Fibroblast of the conjunctiva (primary cell): ENCODE measurements around the gene VAV2.

Source experiments
- DNase-seq: peaks from one replicate; pipeline ENCODE4 v3.0.0-alpha.2; 2010; ENCODE audit warnings: low read depth

Gene VAV2, protein sequence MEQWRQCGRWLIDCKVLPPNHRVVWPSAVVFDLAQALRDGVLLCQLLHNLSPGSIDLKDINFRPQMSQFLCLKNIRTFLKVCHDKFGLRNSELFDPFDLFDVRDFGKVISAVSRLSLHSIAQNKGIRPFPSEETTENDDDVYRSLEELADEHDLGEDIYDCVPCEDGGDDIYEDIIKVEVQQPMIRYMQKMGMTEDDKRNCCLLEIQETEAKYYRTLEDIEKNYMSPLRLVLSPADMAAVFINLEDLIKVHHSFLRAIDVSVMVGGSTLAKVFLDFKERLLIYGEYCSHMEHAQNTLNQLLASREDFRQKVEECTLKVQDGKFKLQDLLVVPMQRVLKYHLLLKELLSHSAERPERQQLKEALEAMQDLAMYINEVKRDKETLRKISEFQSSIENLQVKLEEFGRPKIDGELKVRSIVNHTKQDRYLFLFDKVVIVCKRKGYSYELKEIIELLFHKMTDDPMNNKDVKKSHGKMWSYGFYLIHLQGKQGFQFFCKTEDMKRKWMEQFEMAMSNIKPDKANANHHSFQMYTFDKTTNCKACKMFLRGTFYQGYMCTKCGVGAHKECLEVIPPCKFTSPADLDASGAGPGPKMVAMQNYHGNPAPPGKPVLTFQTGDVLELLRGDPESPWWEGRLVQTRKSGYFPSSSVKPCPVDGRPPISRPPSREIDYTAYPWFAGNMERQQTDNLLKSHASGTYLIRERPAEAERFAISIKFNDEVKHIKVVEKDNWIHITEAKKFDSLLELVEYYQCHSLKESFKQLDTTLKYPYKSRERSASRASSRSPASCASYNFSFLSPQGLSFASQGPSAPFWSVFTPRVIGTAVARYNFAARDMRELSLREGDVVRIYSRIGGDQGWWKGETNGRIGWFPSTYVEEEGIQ

DNA sequence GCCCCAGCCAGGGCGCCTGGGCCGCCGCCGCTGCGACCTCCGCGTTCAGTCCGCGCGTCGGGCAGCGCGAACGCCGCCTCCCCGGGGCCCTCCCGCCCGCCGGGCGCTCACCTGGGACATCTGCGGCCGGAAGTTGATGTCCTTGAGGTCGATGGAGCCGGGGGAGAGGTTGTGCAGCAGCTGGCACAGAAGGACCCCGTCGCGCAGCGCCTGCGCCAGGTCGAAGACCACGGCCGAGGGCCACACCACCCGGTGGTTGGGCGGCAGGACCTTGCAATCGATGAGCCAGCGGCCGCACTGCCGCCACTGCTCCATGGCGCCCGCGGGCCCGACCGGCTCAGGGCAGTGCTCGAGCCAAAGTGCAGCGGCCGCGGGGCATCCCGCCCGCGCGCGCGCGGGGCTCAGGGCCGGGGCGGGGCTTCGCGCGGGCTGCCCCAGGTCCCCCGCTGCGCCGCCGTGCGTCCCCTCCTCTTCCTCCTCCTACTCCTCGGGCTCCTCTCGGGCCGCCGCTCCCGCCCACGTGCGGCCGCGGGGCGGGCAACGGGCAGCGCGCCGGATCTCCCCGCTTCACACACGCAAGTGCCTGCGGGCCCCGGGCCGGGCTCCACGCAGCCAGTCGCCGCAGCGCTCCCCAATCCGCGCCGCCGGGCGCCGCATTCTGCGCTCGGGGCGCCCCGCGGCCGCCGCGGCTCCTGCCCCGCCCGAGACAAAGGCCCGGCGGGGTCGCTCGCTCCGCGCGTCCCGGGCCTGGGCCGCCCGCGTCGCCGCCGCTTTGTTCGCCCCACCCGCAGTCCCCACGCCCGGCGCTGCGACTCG, at the start of gene VAV2:
Gene VAV2 (minus strand): TSS at position 361 of the 816 bp plus-strand sequence. CDS start 46 bp downstream, at position 315.
- DNase-seq = peak; percentile 13

DNA sequence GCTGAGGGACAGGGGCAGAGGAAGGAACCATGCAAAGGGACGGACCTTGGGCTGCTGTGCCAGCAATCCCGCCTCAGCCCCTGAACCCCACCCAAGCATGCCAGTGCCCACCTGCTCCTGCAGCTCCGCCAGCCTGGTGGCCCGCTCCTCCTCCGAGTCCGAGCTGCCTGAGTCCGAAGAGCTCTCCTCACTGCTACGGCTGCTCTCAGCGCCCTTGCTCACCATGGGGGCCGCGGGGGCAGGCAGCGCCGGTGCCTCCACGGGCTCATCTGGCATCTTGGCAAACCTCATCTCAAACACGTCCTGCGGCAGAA, 49.5 kb upstream of the VAV2 start:
- no peak for DNase-seq

DNA sequence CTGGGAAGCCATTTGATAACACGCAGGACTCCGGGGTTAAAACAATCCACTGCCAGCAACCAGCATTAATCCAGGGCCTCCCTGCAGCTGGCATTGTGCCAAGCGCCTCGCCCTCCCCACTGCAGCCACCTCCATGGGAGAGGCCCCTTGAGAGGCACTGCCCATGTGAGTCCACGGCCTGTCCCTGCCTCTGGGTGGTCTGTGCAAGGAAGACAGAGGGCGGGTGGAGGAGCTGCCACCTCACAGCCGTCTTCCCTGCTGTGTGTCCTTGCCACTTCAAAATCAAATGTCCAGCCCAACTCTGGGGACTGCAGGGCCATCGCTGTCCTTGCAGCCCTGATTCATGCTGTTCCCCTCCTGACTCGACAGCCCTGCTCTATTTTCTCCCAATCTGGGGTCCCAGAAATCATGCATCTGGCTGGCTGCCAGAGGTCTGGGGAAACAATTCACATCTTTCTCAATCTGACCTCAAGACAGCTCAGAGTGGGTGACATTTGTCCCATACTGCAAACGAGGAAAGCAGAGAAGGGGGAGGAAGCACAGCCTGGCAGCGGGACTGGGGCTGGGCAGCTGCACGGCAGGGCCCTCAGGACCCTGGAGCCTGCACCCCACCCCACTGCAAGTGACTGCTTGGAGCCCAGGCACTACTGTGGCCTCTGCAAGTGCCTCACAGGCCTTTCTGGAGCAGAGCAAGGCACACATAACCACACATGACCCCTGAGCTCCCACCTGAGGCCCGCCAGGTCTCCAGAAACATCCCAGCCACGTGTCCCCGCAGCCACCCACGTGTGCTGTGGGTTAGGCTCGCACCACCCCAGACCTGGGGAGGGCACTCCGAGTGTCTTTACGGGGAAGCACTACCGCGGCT, 48.9 kb upstream of the VAV2 start:
- DNase-seq = no peak

DNA sequence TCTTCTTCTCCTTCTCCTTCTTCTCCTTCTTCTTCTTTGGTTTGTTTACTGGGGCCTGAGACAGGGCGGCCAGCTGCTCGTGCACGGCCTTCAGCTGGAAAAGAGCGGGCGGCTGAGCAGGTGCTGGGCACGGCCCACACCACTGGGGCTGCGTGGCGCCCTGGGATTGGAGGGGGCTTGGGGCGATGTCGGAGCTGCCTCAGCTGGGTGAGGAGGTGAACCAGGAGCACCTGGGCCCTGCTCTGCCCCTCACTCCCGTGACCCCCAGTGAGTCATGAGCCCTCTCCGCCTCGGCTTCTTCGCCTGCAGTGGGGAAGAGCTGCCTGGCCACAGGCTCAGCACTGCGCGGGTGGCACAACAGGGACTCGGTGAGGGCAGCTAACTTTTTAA, 48.0 kb upstream of the VAV2 start:
- no peak for DNase-seq

DNA sequence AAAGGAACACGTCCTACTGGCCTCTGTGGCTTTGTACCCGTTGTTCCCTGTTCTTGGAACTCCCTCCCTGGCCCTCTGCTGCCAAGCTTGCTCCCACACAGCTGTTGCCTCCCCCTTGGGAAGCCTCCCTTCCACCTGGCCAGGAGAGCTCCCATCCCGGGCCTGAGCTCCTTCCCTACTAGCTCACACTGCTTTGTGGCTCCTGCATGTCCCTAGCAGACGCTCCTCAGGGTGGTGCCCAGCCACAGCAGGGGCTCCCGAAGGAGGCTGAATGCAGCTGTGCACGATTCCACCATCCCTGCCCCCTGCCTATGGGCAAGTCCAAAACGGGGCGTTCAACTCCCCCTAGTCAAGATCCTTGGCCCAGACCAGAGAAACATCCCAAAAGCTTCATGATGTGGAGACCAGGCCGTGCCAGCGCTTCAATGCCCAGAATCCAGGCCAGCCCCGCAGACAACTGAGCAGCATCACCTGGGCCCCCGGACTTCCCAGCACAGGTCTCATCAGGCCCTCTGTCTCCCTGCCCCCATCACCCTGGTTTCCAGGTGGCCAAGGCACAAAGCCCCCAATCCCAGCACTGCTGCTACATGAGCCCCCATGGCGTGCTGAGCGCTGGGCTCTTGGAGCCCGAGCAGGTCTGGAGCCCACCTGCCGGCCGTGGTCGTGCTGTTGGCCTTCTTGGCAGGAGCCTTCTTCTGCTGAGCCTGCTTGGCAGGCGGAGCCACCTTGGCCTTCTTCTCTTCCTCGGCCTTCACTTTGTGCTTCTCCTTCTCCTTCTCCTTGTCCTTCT, 47.5 kb upstream of the VAV2 start:
- DNase-seq = no peak

DNA sequence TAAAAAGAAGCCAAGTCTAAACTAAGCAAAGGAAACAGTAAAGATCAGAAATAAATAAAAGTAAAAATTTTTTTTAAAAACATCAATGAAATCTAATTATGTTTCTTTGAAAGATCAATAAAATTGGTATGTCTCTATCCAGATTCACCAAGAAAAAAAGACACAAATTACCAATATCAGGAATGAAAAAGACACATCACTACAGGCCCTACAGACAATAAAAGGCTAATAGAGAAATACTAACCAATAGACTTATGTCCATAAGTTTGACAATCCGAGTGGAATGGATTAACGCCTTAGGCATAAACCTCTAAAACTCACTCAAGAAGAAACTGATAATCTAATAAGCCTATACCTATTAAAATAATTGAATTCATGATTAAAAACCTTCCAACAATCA, 45.5 kb upstream of the VAV2 start:
- DNase-seq = no peak

DNA sequence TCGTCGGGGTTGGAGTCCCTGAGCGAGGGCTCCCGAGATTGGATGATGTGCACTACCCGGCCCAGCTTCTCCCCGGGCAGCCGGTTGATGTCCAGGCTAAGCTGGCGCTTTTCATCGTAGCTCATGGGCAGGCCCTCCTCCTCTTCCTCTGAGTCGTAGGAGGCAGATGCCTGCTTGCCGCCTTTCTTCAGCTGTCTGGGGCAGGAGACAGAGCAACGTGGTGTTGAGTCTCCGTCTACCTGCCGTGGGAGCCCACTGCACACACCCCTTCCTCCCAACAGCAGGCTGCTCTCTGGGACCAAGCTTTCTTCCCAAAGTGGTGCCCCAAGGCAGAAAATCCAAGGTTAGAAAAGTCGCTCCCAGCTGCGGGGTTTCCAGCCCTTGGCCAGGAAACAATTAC, 44.0 kb upstream of the VAV2 start:
- DNase-seq = no peak

DNA sequence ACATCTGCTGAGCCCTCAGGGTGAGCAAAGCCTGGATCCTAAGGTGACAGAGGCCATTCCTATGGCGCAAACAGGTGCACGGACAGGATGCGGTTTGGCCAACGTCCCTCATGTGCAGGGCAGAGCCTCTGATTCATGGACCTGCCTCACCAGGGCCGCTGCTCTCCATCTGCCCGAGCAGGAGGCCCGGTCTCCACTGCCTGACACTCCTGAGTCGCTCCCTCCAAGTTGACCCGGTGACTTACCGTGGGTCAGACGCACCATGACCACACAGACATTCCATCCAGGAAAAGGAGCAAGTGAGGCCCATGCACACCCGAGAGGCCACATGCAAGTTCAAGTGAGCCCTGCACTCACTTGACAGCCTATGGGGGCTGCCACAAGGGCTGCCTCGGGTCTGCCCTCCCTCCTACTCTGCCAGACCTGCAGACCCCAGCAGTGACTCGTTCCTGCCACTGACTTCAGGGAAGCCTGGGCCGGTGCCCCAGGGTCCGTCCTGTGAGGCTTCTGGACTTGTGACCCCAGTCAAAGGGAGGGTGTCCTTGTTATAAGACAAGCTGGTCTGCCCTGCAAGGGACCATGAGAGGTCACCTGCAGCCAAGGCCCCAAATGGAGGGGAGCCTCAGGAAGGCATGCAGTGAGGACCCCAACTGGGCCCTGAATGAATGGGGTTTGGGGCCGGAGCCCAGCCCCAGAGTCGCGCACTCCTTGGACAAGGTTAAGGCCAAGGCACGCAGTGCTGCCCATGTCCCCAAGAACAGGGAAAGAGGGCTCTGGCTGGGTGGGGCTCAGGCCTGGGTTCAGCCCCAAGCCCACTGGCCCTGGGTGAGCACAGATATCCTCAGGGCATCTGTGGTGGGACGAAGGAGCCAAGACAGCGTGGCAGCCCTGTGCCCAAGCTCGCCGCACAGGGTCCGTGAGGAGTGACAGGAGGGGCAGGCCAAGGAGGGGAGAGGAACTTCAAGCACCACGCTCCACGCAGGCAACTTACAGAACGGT, 43.2 kb upstream of the VAV2 start:
- DNase-seq = no peak

DNA sequence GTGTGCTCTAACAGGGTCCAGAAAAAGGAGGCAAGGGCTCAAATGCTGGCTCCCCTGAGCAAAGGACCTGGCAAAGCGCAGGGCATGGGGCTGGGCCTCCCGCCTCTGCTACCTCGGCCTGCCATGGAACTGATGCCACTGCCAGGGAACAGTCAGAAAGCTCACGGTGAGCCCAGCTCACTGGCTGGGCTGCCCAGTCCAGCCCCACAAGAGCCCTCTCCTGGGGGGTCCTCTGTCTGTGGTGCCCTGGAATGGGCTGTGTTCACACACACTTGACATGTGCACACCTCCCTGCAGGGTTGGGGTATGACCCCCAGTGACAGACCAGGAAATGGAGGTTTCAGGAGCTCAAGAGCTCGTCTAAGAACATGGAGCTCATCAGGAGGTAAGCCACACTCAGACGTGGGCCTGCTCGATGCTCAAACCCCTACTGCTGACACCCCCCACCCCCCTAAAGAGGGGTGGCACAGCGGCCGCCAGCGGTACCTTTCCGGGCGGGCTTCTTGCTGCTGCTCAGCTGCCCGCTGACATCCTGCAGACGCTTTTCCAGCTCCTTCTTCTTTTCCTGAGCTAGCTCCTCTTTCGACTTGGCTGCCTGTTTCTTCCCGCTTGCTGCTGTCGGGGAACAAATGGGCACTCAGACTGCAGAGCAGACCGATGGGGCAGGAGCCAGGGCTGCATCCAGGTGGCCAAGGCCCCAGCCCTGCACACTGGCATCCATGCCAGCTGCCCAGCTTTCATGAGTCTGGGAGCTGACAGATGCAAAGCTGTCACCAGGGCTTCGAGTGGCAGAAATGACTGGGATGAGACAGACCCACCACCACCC, 42.3 kb upstream of the VAV2 start:
- DNase-seq = no peak

DNA sequence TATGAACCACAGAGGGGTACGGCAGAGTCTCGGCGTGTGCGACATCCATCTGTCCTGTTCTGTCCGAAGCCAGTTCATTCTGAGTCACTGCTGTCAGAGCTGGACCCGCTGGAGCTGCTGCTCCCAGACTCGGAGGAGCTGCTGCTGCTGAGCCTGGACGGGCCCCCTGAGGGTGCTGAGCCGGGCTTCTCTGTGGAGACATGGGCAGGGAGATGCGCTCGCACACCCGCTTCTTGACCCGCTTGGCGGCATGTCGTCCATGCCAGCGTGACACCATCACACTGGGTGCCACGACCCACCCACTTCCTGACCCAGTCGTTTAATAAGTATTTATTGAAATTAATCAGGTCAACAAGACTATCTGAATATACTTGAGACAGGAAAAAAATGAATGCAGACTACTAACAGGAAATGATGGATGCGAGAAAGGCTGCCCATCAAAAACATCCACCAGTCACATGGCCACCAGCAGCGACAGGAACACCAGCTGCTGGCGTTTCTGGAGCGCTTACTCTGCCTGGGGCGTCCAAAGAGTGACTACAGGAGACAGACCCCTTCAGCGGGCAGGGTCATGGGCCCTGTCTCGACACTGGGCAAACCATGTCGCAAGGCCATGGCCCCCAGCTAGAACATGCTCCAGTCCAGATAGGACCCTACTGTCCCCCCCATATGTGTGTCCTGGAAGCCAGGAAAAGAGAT, 41.5 kb upstream of the VAV2 start:
- no peak for DNase-seq

DNA sequence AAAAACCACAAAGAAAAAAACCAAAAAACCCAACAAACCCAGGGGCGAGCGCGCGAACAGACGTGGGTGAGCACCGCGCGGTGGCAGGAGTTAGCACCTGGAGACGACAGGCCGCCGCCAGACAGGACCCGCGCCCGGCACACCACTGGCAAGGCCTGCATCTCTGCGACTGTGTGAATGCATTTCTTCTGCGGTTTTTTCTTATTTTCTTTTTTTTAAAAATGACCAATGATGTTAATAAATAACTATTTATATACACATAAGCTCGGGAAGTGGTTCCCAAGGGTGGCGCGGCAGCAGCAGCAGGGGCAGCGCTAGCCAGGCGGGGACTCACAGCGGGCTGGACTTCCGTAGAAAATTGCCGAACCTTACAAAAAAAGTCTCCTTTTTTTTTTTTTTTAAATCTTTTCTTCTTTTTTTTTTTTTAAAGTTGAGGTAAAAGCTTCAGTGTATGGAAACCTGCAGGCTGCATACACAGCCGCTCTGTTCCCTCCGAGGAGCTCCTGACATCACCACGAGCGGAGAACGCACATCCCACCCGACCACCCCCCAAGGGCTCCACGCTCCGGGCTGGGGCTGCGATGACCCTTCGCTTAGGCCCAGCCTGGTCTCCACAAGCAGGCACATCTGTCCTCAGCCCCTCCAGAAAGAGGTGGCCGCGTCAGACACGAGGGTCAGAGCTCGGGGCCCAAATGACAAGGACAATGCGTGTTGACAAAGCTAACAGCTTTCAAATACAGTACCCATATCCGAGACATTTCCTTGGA, 40.5 kb upstream of the VAV2 start:
- no peak for DNase-seq

DNA sequence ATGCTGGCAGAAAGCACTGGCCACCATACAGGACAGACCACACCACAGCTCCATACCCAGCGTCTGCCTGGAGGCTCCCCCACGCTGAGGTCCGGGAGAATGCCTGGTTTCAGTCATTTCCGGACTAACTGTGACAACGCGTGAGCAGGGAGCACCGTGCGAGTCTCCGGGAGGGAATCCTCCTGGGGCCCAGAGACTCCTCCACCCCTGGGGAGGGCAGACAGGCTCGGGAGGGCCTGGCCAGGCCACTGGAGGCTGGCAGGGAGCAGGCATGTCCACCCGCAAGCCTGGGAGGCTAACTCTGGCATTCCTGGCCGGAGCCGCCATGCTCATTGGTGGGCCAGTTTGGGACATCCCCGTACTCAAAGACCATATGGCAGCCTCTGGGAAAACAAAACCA, 39.7 kb upstream of the VAV2 start:
- no peak for DNase-seq

DNA sequence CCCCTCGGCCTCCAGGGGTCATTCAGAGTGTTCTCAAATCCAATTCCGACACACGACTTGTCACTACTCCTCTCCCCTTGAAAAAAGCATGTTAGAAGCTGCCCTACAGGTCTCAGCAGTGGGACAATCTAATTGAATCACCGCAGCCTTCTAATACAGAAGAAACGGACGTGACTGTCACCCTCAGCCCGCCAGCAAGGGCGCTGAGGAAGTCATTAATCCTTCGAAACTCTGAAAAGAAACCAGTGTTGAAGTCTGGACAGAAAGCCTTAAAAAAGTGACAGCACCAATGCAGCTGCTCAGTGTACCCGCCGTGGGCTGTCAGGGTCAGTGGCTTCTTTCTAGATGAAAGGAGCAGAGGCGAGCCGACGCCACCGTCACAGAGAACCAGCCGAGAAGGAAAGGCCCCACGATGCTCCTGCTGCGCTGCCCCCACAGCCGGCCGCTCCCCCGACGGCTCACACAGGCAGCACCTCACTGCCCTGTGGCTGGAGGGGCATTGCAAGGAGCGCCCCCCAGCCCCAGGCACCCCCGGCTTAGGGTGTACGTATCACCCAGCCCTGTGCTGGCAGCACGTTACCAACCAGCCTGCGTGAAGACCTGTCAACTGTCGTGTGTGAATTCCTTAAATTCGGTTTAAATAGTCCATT, 38.8 kb upstream of the VAV2 start:
- no peak for DNase-seq

DNA sequence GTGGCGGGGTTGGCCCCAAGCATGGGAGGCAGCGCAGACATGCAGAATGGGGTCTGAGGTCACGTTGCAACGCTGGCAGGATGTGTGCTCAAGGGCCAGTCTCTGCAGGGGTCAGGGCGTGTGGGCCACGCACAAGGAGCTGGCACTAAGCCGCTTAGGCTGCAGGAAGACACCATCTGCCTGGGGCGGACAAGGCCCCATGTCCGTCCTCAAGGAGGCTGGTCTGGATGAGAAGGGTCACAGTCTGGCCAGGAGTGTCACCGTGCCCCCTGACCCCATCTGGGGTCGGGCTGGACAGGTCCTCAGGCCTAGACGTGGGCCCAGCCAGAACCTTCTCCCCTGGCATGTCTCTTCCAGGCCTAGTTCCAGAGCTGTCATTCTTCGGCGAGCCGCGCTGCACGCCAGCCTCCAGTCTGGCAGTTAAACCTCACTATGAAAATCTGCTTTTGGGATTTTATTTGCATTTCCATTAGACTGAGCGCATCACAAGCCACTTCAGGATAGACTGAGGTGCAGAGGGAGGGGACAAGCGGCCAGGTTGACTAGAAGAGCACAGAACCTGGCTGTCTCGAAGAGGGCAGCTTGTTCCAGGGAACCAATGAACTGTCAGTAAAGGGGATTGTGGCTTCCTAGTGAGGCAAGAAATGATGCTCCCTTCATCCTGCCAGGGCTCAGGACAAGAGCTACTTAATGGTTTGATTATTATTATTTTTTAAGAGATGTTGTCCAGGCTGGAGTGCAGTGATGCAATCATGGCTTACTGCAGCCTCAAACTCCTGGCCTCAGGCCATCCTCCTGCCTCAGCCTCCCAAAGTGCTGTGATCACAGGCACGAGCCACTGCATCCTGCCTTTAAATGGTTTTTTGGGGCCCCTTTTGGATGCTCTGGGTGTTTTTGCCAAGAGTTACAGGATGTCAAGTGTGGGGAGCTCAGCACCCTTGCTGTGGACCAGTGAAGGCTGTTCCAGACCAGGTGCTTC, 37.4 kb upstream of the VAV2 start:
- no peak for DNase-seq

DNA sequence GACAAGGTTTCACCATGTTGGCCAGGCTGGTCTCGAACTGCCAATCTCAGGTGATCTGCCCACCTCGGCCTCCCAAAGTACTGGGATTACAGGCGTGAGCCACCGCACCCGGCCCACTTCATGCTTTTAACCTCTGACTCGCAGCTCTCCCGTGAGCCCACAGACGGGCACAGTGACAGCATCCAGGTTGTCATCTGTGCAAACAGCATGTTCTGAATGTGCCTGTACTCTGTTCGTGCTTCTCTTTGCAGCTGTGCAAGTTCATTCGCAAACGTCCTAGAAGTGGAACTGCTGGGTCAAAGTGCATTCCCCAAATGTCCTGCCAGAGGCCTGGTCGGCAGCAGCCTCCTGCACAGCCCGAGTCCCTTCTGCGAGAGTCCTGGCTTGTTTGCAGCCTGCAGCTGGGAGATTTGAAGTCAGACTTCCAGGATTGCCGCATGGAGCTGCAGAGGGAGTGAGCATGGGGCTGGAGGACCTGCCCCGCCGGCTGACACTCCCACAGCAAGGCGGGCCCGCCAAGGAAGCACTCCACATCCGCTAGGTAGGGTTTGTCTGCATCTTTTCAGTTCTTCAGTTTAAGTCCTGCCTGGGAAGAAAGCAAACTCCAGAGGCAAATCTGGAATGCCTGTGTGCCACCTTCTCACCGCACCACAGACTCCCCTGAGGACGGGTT, 36.6 kb upstream of the VAV2 start:
- DNase-seq = no peak
